Retinal pigment epithelial cell (primary cell): ENCODE data around the gene ESPL1.

ENCODE experiments used
- DNase-seq: peaks from one replicate; pipeline ENCODE4 v3.0.0-alpha.2; 2010; ENCODE audit warnings: low read depth
- H3K4me3 ChIP-seq: 2 replicates; pipeline ENCODE4 v1.5.1; 2011; ENCODE audit warnings: mild to moderate bottlenecking, low read length, control low read depth, moderate library complexity
- TF ChIP-seq, protein P1 (sequence below): conservative IDR thresholded peaks from 2 replicates; pipeline ENCODE4 v1.5.1; 2011; ENCODE audit warnings: low read depth, low read length, control low read depth, inconsistent platforms

The ESPL1 gene

GRCh38 chr12:53222170-53222721, 45.9 kb upstream of the ESPL1 start:
- peak overlapping the region; percentile 36 for H3K4me3 ChIP-seq
- TF ChIP-seq, protein P1, sequence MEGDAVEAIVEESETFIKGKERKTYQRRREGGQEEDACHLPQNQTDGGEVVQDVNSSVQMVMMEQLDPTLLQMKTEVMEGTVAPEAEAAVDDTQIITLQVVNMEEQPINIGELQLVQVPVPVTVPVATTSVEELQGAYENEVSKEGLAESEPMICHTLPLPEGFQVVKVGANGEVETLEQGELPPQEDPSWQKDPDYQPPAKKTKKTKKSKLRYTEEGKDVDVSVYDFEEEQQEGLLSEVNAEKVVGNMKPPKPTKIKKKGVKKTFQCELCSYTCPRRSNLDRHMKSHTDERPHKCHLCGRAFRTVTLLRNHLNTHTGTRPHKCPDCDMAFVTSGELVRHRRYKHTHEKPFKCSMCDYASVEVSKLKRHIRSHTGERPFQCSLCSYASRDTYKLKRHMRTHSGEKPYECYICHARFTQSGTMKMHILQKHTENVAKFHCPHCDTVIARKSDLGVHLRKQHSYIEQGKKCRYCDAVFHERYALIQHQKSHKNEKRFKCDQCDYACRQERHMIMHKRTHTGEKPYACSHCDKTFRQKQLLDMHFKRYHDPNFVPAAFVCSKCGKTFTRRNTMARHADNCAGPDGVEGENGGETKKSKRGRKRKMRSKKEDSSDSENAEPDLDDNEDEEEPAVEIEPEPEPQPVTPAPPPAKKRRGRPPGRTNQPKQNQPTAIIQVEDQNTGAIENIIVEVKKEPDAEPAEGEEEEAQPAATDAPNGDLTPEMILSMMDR: no peak
- DNase-seq: no peak

DNA sequence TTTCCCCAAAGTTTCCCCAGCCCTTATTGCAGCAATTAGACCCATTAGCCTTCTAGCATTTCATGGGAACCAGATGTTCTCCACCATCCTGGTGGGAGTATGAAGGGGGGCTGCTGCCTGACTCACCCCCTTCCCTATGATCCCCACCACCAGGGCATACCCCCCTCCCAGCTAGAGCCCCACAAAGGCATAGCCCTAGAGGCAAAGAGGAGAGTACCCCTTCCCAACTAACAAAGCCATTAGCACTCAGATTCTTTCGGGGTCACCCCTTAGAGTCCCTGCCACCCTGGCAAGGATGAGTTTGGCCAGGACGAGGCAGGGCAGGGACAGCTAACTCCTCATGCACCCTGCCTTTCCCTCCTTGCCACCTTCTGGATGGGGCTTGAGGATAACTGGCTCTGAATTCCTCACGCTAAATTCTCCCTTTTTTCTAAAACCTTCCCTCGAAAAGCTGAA, 45.3 kb upstream of the ESPL1 start:
- H3K4me3 ChIP-seq: no peak overlapping the region
- DNase-seq: no peak

GRCh38 chr12:53223389-53224060, 44.6 kb upstream of the ESPL1 start:
- TF ChIP-seq, protein P1: no peak
- no peak for DNase-seq
- no peak overlapping the region for H3K4me3 ChIP-seq

More for the DNA sequence above, 45.3 kb upstream of the ESPL1 start:
- TF ChIP-seq, protein P1: no peak

DNA sequence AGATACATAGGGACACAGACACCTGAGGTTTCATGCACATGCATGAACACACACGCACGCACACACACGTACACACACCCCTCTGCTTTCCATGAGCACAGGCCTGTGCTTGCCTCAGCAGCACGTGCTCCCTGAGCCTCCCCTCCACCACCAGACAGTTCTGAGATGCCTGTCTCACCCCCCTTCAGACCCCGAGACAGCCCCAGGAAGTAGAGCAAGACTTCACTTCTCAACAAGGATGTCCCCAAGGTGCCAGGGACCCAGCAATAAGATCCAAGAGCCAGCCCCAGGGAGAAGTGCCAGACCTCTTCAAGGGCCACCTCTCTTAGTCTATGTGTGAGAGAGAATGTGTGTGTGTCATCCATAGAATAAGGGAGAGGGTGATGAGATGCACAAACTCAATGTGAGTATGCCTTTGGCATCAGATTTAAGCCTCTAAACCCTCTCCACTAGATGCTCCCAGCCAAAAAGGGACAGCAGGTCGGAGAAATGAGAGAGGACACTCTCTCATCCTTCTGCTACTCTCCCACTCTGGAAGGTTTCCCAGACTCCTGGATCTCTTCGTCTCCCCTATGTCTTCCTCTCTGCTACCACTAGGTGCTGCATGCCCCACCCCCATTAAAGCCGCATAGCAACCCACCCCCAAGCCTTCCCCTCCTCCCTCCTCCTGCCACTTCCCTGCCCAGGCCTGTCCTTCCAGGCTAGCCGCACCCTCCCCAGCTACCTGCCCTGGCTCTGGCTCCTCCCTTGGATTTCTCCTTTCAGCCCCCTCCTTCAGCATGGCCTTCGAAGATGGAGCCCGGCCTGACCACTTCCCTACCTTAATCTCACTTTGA, 43.8 kb upstream of the ESPL1 start:
- H3K4me3 ChIP-seq: no peak overlapping the region
- no peak for DNase-seq
- TF ChIP-seq, protein P1: peak; percentile 50

DNA sequence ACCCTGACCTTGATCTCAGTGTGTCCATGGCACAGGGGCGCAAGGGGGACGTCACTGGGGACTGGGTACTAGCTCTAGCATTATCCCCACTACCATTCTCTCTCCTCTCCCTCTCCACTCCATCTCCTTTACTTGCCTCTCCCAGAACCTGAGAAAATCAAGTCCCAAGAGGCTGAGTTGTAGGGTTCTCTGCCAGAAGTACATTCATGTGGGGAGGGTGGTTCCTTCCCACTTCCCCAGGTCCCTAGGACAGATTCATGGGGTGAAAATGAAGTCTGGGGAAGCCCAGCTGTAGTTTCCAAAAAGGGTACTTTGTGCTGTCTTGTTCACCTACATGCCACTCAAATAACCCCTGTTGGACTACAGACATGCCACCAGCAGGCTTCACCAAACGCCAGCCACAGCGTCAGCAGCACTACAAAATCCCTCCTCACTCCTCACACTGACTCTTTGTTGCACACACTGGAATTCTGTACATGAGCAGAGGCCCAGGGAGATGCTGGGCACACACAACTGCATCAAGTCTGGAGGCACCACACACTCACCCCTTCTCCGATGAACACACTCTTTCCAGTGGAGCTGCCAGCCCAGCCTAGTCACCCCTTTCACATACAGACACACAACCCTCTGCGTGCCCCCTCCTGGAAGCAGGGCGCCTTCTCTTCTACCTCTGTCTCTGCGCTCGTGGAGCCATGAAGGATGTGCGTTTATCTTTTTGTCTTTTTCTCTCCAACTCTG, 43.0 kb upstream of the ESPL1 start:
- no peak overlapping the region for H3K4me3 ChIP-seq
- TF ChIP-seq, protein P1: no peak
- no peak for DNase-seq

DNA sequence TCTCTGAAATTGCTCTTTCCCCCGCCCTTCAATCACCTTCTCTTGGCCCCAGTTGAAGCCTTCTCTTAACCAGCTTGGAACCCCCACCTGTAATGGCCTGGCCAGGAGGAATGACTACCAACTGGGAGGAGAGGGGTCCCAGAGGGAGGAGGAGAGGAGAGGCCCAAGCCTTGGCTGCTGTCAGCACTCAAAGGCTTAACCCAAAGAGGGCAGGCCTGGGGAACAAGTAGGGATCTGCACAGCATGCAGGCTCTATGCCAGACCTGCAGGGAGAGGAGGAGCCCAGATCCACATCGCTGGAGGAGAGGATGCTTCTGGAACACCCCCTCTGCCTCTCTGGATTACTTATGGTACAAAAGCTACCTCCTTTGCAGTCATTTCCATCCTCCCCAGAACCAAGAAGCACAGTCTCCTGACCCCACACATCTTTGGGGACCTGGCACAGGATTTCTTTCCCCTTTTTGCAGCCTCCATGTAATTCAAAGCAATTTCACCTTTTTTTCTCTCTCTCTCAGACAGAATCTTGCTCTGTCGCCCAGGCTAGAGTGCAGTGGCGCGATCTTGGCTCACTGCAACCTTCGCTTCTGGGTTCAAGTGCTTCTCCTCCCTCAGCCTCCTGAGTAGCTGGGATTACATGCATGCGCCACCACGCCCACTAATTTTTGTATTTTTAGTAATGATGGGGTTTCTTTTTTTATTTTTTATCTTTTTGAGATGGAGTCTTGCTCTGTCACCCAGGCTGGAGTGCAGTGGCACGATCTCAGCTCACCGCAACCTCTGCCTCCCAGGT, 42.3 kb upstream of the ESPL1 start:
- TF ChIP-seq, protein P1: no peak
- no peak overlapping the region for H3K4me3 ChIP-seq
- no peak for DNase-seq
